ENCODE results near the gene PIGU.
A peak's percentile ranks its signal among the peaks of the same experiment; 100 is the strongest.

The PIGU gene

GRCh38 chr20:34560614-34561013 lies 116.3 kb downstream of the PIGU start:
- Histone ChIP-seq H3K9me3 (ENCODE audit: control insufficient read depth, insufficient read depth, low read length) (no peaks in the 10 kb centered on the region), H3K36me3 (ENCODE audit: insufficient read depth, low read length) (no peaks in the 10 kb centered on the region), H3K9ac (ENCODE audit: low read depth, low read length) (no peak overlapping the region), H3K4me1 (ENCODE audit: insufficient read depth, low read length) (no peaks in the 10 kb centered on the region)

GRCh38 chr20:34560141-34560523 lies 116.8 kb downstream of the PIGU start:
- Histone ChIP-seq H3K4me1 (ENCODE audit: insufficient read depth, low read length) (no peaks in the 10 kb centered on the region), H3K9me3 (ENCODE audit: control insufficient read depth, insufficient read depth, low read length) (no peaks in the 10 kb centered on the region)

DNA sequence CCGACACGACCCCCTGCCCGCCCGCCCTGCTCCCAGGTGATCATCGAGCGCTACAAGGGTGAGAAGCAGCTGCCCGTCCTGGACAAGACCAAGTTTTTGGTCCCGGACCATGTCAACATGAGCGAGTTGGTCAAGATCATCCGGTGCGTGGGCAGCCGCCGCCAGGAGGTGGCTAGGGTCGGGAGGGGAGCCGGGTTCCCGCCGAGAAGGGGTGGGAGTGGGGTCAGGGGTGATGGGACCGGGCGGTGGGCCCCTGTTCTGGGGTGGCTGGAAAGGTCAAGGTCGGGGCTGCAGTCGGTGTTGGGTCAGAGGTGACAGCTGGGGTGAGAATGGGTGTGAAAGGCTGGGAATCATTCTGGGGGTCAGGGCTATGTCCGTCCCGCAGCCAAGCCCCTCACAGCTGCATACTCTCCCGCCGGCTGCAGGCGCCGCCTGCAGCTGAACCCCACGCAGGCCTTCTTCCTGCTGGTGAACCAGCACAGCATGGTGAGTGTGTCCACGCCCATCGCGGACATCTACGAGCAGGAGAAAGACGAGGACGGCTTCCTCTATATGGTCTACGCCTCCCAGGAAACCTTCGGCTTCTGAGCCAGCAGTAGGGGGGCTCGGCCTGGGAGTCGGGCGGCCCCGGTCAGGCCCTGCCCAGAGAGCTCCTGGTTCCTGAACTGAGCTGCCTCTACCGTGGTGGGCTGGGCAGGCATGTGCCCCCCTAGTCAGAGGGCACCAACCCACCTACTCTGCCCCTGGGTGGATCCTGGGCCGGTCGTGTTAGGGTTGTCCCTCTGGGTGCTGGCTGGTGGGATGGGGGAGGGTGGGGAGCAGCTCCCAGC lies 117.4 kb downstream of the PIGU start:
- Histone ChIP-seq H3K4me1 (ENCODE audit: insufficient read depth, low read length) (no peaks in the 10 kb centered on the region), H3K9me3 (ENCODE audit: control insufficient read depth, insufficient read depth, low read length) (no peaks in the 10 kb centered on the region), H3K36me3 (ENCODE audit: insufficient read depth, low read length) (no peaks in the 10 kb centered on the region), H3K9ac (ENCODE audit: low read depth, low read length) (no peak overlapping the region; the same call in 1 of the 2 replicates)

More at GRCh38 chr20:34560141-34560523, 116.8 kb downstream of the PIGU start:
- H3K9ac ChIP-seq (ENCODE audit: low read depth, low read length) = no peak overlapping the region
- no peaks in the 10 kb centered on the region for H3K36me3 ChIP-seq (ENCODE audit: insufficient read depth, low read length)

- H3K9me3 ChIP-seq (ENCODE audit: control insufficient read depth, insufficient read depth, low read length) = no peaks in the 10 kb centered on the region
- peak within 1 kb of the TSS; percentile 83 for H3K9ac ChIP-seq (ENCODE audit: low read depth, low read length)
- H3K4me1 ChIP-seq (ENCODE audit: insufficient read depth, low read length) = no peaks in the 10 kb centered on the region
- H3K36me3 ChIP-seq (ENCODE audit: insufficient read depth, low read length) = no peaks in the 10 kb centered on the region
Measured at GRCh38 chr20:34558320-34559218, 118.3 kb downstream of the PIGU start, which contains the start of gene MAP1LC3A. TSS of gene MAP1LC3A (plus strand) at chr20:34558718. CDS start at chr20:34558869, 151 bp downstream.

DNA sequence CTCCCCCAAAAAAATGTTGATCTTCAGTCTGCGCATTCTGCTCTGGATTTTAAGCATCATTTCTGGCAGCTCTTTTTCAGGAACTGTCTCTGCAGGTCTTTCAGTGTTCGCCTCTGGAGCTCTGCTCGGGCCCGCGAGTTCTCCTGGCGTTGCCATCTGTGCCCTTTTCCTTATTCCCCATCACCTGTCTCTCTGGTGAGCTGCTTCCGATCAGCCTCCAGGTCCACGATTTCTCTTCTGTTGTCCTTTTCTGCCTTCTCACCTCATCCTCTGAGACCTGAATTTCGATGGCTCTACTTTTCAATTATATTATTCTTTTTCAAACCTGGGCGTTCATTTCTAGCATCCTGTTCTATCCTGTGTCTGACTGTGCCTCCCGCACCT lies 119.0 kb downstream of the PIGU start:
- no peaks in the 10 kb centered on the region for H3K9me3 ChIP-seq (ENCODE audit: control insufficient read depth, insufficient read depth, low read length)
- no peaks in the 10 kb centered on the region for H3K4me1 ChIP-seq (ENCODE audit: insufficient read depth, low read length)
- H3K9ac ChIP-seq (ENCODE audit: low read depth, low read length) = peak overlapping the region; percentile 83; the same call in 1 of the 2 replicates
- no peaks in the 10 kb centered on the region for H3K36me3 ChIP-seq (ENCODE audit: insufficient read depth, low read length)

- H3K9ac ChIP-seq (ENCODE audit: low read depth, low read length) = no peak overlapping the region
- H3K36me3 ChIP-seq (ENCODE audit: insufficient read depth, low read length) = no peaks in the 10 kb centered on the region
- no peaks in the 10 kb centered on the region; the same call in 1 of the 2 replicates for H3K4me1 ChIP-seq (ENCODE audit: insufficient read depth, low read length)
- H3K9me3 ChIP-seq (ENCODE audit: control insufficient read depth, insufficient read depth, low read length) = no peaks in the 10 kb centered on the region
Measured at GRCh38 chr20:34553366-34553867, 123.5 kb downstream of the PIGU start.

- Histone ChIP-seq H3K4me1 (ENCODE audit: insufficient read depth, low read length) (no peaks in the 10 kb centered on the region; the same call in 1 of the 2 replicates), H3K36me3 (ENCODE audit: insufficient read depth, low read length) (no peaks in the 10 kb centered on the region), H3K9ac (ENCODE audit: low read depth, low read length) (no peak overlapping the region), H3K9me3 (ENCODE audit: control insufficient read depth, insufficient read depth, low read length) (no peaks in the 10 kb centered on the region)
Measured at GRCh38 chr20:34552569-34552968, 124.3 kb downstream of the PIGU start.

DNA sequence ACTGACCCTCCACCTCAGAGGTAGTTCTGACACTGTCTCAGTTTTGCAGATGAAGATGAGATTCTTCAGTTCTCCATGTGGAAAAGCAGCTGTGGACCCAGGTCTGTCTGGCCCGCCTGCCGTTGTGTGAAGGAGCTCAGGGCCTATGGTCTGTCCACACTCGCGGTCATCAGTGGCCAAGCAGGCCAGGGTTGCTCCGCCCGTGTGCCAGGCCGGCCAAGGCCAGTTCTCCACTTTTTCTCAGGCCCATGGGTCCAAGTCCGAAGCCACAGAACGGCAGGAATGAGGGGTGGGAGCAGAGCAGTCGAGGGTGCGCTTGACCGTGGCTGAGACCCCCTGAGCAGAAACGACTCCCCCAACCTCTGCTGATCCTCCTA lies 127.0 kb downstream of the PIGU start:
- H3K9me3 ChIP-seq (ENCODE audit: control insufficient read depth, insufficient read depth, low read length) = no peaks in the 10 kb centered on the region
- no peaks in the 10 kb centered on the region; the same call in 1 of the 2 replicates for H3K4me1 ChIP-seq (ENCODE audit: insufficient read depth, low read length)
- H3K36me3 ChIP-seq (ENCODE audit: insufficient read depth, low read length) = no peaks in the 10 kb centered on the region
- no peak overlapping the region for H3K9ac ChIP-seq (ENCODE audit: low read depth, low read length)

GRCh38 chr20:34549291-34549928 lies 127.5 kb downstream of the PIGU start:
- Histone ChIP-seq H3K4me1 (ENCODE audit: insufficient read depth, low read length) (no peaks in the 10 kb centered on the region; the same call in 1 of the 2 replicates), H3K9me3 (ENCODE audit: control insufficient read depth, insufficient read depth, low read length) (no peaks in the 10 kb centered on the region), H3K36me3 (ENCODE audit: insufficient read depth, low read length) (no peaks in the 10 kb centered on the region), H3K9ac (ENCODE audit: low read depth, low read length) (no peak overlapping the region)

GRCh38 chr20:34547844-34548613 lies 128.9 kb downstream of the PIGU start:
- no peaks in the 10 kb centered on the region for H3K36me3 ChIP-seq (ENCODE audit: insufficient read depth, low read length)
- no peak overlapping the region for H3K9ac ChIP-seq (ENCODE audit: low read depth, low read length)
- no peaks in the 10 kb centered on the region for H3K9me3 ChIP-seq (ENCODE audit: control insufficient read depth, insufficient read depth, low read length)
- peaks cover 3% of the 10 kb centered on the region; the same call in 1 of the 2 replicates for H3K4me1 ChIP-seq (ENCODE audit: insufficient read depth, low read length)

DNA sequence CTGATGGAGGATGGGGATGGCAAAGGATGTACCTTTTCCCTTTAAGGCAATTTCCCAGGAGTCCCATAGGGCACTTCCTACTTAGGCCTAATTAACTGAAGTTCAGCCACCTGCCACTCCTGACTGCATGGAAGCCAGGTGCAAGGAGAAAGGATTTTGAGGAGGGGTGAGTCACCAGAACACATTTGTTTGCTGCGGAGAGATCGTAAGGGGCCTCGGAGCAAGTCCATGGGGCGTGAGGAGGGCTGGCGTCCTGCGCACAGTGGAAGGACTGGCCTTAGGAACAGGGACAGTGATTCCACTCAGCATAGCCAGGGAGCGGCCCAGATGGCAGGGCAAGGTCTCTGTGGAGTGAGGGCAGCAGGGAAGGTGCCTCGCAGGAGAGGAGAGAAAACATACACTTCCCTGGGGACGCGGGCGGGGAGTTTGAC lies 130.1 kb downstream of the PIGU start:
- peaks cover 3% of the 10 kb centered on the region; the same call in 1 of the 2 replicates for H3K4me1 ChIP-seq (ENCODE audit: insufficient read depth, low read length)
- H3K9me3 ChIP-seq (ENCODE audit: control insufficient read depth, insufficient read depth, low read length) = no peaks in the 10 kb centered on the region
- H3K9ac ChIP-seq (ENCODE audit: low read depth, low read length) = no peak overlapping the region
- H3K36me3 ChIP-seq (ENCODE audit: insufficient read depth, low read length) = no peaks in the 10 kb centered on the region

DNA sequence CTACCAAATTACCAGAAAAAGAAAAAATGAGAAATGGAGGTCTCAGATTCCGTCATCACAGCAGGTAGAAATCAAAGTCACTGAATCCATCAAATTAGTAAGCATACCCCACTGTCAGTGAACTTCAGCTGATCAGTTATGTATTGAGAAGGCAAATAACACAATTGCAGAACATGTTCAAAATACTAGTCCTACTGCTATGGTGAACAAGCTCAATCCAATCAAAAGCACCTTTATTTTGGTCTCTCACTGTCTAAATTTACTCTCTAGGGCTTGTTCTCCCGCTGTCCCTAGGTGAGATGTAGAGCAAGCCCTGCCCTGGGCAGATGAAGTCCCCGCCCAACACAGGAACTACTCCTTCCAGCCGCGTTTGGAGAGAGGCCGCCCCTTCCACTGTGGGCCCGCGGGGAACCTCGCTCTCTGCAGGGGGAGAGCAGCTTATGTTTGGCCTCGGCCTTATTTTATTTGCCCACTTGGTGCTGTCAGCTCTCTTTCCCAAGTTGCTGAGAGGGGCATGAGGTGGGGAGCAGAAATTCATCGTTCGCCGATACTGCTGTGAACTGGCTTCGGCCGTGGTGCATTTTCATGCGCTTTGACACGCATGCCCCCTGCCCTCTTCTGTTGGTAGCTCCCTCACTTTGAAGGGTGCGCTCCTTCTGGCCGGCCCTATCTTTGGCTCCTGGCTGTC lies 132.6 kb downstream of the PIGU start:
- H3K9me3 ChIP-seq (ENCODE audit: control insufficient read depth, insufficient read depth, low read length) = no peaks in the 10 kb centered on the region
- H3K9ac ChIP-seq (ENCODE audit: low read depth, low read length) = peak overlapping the region; percentile 38; the same call in 1 of the 2 replicates
- no peaks in the 10 kb centered on the region; the same call in none of the 2 replicates for H3K36me3 ChIP-seq (ENCODE audit: insufficient read depth, low read length)
- peaks cover 3% of the 10 kb centered on the region; the same call in 1 of the 2 replicates for H3K4me1 ChIP-seq (ENCODE audit: insufficient read depth, low read length)
